ENCODE measurements around the gene PAIP2.

The PAIP2 gene

GRCh38 chr5:139387611-139388197, 46.0 kb downstream of the PAIP2 start:
- Mint-ChIP-seq H3K27me3 (no peaks in the 10 kb centered on the region), H3K4me1 (peaks cover 64 to 91% of the 10 kb centered on the region in 2 donors), H3K9me3 (no peaks in the 10 kb centered on the region), H3K27ac (peak overlapping the region; percentile 97), H3K36me3 (peaks cover 13 to 41% of the 10 kb centered on the region in 2 donors), H3K4me3 (peak overlapping the region; percentile 92 to 93)
- no peak for DNase-seq
- ATAC-seq (replicated peaks) = no peak

DNA sequence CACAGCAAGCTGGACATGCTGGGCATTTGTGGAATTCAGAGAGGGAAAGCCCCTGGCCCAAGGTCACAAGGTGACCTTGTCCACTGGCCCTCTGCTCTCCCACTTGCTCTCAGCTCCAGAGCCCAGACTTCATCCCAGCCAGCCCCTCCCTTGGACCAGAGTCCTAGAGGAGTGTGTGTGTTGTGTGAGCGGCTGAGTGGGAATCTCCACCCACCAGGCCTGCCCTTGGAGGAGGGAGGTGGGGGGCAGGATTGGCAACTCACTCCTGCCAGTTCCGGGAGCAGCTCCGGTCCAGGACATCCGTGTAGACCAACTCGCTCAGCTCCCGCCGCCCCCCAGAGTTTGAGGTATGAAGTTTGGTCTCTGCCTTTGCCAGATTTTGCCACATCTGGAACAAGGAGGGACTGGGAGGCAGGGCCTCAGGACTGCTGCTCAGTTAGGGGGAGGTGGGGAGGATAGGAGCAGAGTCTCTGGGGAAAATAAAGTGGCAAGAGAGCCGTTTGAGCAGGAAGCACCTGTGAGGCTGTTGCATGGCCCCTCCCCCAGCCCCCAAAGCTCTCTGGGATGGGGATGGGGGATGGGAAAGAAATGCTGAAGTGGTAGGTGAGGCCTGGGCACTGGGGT, 46.7 kb downstream of the PAIP2 start:
- Mint-ChIP-seq H3K9me3 (no peaks in the 10 kb centered on the region), H3K27ac (peak overlapping the region; percentile 97), H3K27me3 (no peaks in the 10 kb centered on the region), H3K4me3 (peak overlapping the region; percentile 92 to 93), H3K36me3 (peaks cover 13 to 43% of the 10 kb centered on the region in 2 donors), H3K4me1 (peaks cover 65 to 91% of the 10 kb centered on the region in 2 donors)
- DNase-seq (no peak), ATAC-seq (replicated peaks) (no peak)

- Mint-ChIP-seq H3K9me3 (no peaks in the 10 kb centered on the region), H3K27ac (peak within 1 kb of the TSS; percentile 97), H3K27me3 (no peaks in the 10 kb centered on the region), H3K4me3 (peak within 1 kb of the TSS; percentile 92 to 97), H3K4me1 (peaks cover 56 to 85% of the 10 kb centered on the region in 2 donors), H3K36me3 (peaks cover 13 to 43% of the 10 kb centered on the region in 2 donors)
- DNase-seq (peak; percentile 84), ATAC-seq (replicated peaks) (peak; percentile 56 to 65)
These were observed 48.3 kb downstream of the PAIP2 start, which contains the start of gene MZB1 for GRCh38 chr5:139389701-139390638. TSS of gene MZB1 (minus strand) at chr5:139389913. CDS start at chr5:139389856, 57 bp downstream.

- no peaks in the 10 kb centered on the region for H3K9me3 Mint-ChIP-seq
- DNase-seq (no peak), ATAC-seq (replicated peaks) (no peak)
- no peaks in the 10 kb centered on the region for H3K27me3 Mint-ChIP-seq
- H3K4me3 Mint-ChIP-seq = peak overlapping the region; percentile 92 to 97
- H3K36me3 Mint-ChIP-seq = peaks cover 20 to 46% of the 10 kb centered on the region in 2 donors
- H3K4me1 Mint-ChIP-seq = peaks cover 53 to 79% of the 10 kb centered on the region in 2 donors
- H3K27ac Mint-ChIP-seq = peak overlapping the region; percentile 97
These were observed 49.2 kb downstream of the PAIP2 start for GRCh38 chr5:139390639-139391569.

- DNase-seq (no peak), ATAC-seq (replicated peaks) (peak; percentile 7 to 10)
- Mint-ChIP-seq H3K4me1 (peaks cover 52 to 75% of the 10 kb centered on the region in 2 donors), H3K9me3 (no peaks in the 10 kb centered on the region), H3K4me3 (peak overlapping the region; percentile 92 to 97), H3K36me3 (peaks cover 25 to 50% of the 10 kb centered on the region in 2 donors), H3K27ac (peak overlapping the region; percentile 97), H3K27me3 (no peaks in the 10 kb centered on the region)
These were observed 50.1 kb downstream of the PAIP2 start for GRCh38 chr5:139391570-139392323.

GRCh38 chr5:139392324-139392677, 50.6 kb downstream of the PAIP2 start:
- peak overlapping the region; percentile 92 to 97 for H3K4me3 Mint-ChIP-seq
- no peaks in the 10 kb centered on the region for H3K27me3 Mint-ChIP-seq
- H3K36me3 Mint-ChIP-seq = peaks cover 28 to 53% of the 10 kb centered on the region in 2 donors
- peak overlapping the region; percentile 97 for H3K27ac Mint-ChIP-seq
- ATAC-seq (replicated peaks) (peak in 1 of 2 donors; percentile 26), DNase-seq (no peak)
- H3K4me1 Mint-ChIP-seq = peaks cover 52 to 75% of the 10 kb centered on the region in 2 donors
- H3K9me3 Mint-ChIP-seq = no peaks in the 10 kb centered on the region

DNA sequence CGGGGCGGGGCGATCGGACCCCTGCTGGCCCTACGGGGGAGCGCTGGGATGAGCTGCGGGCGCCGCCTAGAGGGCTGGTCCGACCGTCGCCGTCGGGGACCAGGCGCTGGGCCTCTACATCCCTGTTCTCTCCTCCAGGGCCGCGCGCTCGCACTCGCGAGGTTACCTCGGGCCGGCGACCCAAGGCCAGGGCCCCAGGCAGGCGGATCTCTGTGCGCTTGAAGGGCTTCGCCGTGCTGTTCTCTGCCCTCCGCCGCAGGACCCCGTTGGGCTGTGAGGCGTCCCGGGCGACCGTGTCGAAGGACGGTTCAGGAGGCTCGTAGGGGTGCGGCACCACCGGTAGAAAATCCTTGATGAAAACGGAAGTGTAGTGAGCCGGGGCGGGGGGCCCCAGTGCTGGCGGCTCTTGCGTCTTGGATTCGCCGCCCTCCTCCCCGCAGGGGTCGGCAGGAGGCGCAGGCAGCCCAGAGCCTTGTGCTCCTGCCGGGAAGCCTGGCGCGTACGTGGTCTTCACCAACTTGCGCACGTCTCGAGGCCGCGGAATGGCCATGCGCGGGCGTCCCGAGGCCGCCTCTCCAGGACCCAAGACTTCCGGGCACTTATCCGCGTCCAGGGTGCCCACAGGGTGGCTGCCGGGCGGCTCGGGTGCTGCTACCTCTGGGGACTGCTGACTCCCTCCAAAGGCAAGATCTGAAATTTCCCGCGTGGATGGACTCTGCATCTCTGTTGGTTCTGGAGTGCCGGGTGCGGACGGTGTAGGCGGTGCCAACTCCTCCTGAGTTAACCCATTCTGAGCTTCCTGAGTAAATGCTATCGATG, 51.2 kb downstream of the PAIP2 start:
- H3K4me1 Mint-ChIP-seq = peaks cover 49 to 73% of the 10 kb centered on the region in 2 donors
- no peaks in the 10 kb centered on the region for H3K27me3 Mint-ChIP-seq
- ATAC-seq (replicated peaks) = peak; percentile 69 to 71
- H3K4me3 Mint-ChIP-seq = peak overlapping the region; percentile 92 to 97
- peaks cover 29 to 49% of the 10 kb centered on the region in 2 donors for H3K36me3 Mint-ChIP-seq
- peak; percentile 85 for DNase-seq
- peak overlapping the region; percentile 97 for H3K27ac Mint-ChIP-seq
- no peaks in the 10 kb centered on the region for H3K9me3 Mint-ChIP-seq

- Mint-ChIP-seq H3K36me3 (peaks cover 24 to 42% of the 10 kb centered on the region in 2 donors), H3K9me3 (no peaks in the 10 kb centered on the region), H3K27me3 (no peaks in the 10 kb centered on the region), H3K4me1 (peaks cover 43 to 65% of the 10 kb centered on the region in 2 donors), H3K4me3 (peak overlapping the region; percentile 92 to 97), H3K27ac (peak overlapping the region; percentile 97)
- DNase-seq (no peak), ATAC-seq (replicated peaks) (no peak)
These were observed 52.0 kb downstream of the PAIP2 start for GRCh38 chr5:139393497-139394122.

- H3K9me3 Mint-ChIP-seq = no peaks in the 10 kb centered on the region
- peaks cover 44 to 64% of the 10 kb centered on the region in 2 donors for H3K4me1 Mint-ChIP-seq
- H3K27me3 Mint-ChIP-seq = no peaks in the 10 kb centered on the region
- H3K27ac Mint-ChIP-seq = peak overlapping the region; percentile 97
- no peak for DNase-seq
- peaks cover 24 to 40% of the 10 kb centered on the region in 2 donors for H3K36me3 Mint-ChIP-seq
- ATAC-seq (replicated peaks) = no peak
- peak overlapping the region; percentile 92 to 97 for H3K4me3 Mint-ChIP-seq
These were observed 52.5 kb downstream of the PAIP2 start for GRCh38 chr5:139394123-139394653.

DNA sequence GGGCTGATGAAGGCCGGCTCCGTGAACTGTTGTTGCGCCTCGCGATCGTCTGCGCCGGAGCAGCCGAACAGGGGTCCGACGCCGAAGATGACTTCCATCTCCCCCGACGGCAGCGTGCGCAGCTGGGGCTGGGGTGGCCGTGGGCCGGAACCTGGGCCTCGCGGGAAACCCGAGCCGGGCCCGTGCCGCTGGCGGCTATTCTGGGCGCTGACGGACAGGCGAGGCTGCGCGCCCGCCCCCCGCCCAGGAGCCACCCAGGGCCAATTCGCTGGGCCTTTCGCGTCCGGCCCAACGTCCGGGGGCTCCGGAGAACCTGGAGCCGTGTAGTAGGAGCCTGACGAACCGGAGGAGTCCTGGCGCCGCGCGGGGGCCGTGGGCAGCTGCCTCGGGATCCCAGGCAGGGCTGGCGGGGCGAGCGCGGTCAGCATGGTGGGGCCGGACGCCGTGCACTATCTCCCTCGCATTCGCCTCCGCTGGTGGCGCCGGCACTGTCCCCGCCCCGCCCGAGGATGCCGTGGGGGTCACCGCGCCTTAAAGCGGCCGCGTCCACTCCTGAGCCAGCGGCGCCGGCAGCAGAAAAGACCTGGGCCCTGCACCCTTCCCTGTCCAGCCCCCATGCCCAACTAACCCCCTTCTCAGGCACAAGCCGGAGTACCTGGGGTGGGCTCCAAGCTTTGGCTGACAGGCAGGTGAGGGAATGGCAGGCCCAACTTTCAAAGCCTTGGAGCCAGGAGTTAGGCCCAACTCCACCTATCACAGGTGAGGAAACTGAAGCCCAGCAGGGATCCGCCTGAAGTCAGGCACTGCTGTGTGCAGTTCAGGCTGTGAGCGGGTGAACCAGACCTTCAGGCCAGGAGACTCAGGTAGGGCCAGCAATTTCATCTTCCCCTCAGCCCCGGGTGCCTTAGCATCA, 53.3 kb downstream of the PAIP2 start, which contains the start of gene PROB1:
Gene PROB1 (minus strand): TSS at position 451 of the 913 bp plus-strand sequence. CDS start 23 bp downstream, at position 428.
- Mint-ChIP-seq H3K27me3 (no peaks in the 10 kb centered on the region), H3K36me3 (peaks cover 24 to 38% of the 10 kb centered on the region in 2 donors), H3K9me3 (no peaks in the 10 kb centered on the region), H3K27ac (peak within 1 kb of the TSS; percentile 97), H3K4me1 (peaks cover 44 to 64% of the 10 kb centered on the region in 2 donors), H3K4me3 (peak within 1 kb of the TSS; percentile 92 to 97)
- ATAC-seq (replicated peaks) = no peak
- DNase-seq = no peak

All from stimulated activated naive B cell treated with anti-CD40 and anti-IgM and Interleukin-4, amounts not matched to agents 10 μg/mL and 1 μg/mL and 100 μg/mL, for 72 hours (primary cell).